ENCODE results near the gene TNFAIP6. TPM values are rescaled to one million over a fixed set of nuclear protein-coding genes. Genes with fewer than 3 reads are reported as not detected.

Gene TNFAIP6
- polyA plus RNA-seq, 1 of the 3 experiments (the other 2 are of a cell fraction) = 0.58 TPM

GRCh38 chr2:151326554-151326953 is 30.8 kb upstream of the TNFAIP6 start:
- POLR2A ChIA-PET = no interaction called here
- Histone ChIP-seq H3K79me2 (ENCODE audit: insufficient read depth) (no peaks in the 10 kb centered on the region), H3K4me3 (ENCODE audit: low read depth in 2 of 2, low read length in 1 of 2) (no peak overlapping the region), H3K4me2 (no peak overlapping the region), H2AFZ (ENCODE audit: low read depth) (no peak overlapping the region), H3K9ac (no peak overlapping the region), H3K27me3 (ENCODE audit: insufficient read depth) (no peaks in the 10 kb centered on the region), H3K36me3 (replicated peaks in 1 of 2; ENCODE audit: control insufficient read depth in 1 of 2, insufficient read depth in 2 of 2, low read length in 1 of 2) (no peaks in the 10 kb centered on the region), H4K20me1 (ENCODE audit: insufficient read depth) (no peaks in the 10 kb centered on the region), H3F3A (replicated peaks; ENCODE audit: insufficient read depth) (peaks cover 13% of the 10 kb centered on the region), H3K4me1 (ENCODE audit: control insufficient read depth in 1 of 2, insufficient read depth in 2 of 2, low read depth in 1 of 2, low read length in 1 of 2) (peaks cover 0 to 8% of the 10 kb centered on the region in 2 experiments; a peak in 1 of 4 replicates), H3K27ac (ENCODE audit: low read depth in 2 of 2, low read length in 1 of 2) (peak overlapping the region in 1 of 2 experiments; percentile 38; a peak in 1 of 4 replicates), H3K9me2 (no peaks in the 10 kb centered on the region), H3K9me3 (0 out of 2 replicates have a peak, but pooled peaks cover 5% of the 10 kb centered on the region)
- 39% methylated on average over 1 of the region's 1 CpG for WGBS (ENCODE audit: low lambda C conversion rate)
- DNase-seq = no peak
- CTCF ChIA-PET = no interaction called here
- TF ChIP-seq RAD21 (IDR thresholded peaks at IDR 0.05; ENCODE audit: low read length) (no peak), NFIC (IDR thresholded peaks at IDR 0.05; ENCODE audit: borderline replicate concordance) (no peak)

GRCh38 chr2:151329998-151330397 is 27.4 kb upstream of the TNFAIP6 start:
- no peaks in the 10 kb centered on the region for H3K79me2 ChIP-seq (ENCODE audit: insufficient read depth)
- H4K20me1 ChIP-seq (ENCODE audit: insufficient read depth) = no peaks in the 10 kb centered on the region
- no peak overlapping the region for H3K4me2 ChIP-seq
- WGBS (ENCODE audit: low lambda C conversion rate) = 18% methylated on average over 1 of the region's 1 CpG
- peaks cover 21% of the 10 kb centered on the region for H3F3A ChIP-seq (replicated peaks; ENCODE audit: insufficient read depth)
- no peaks in the 10 kb centered on the region for H3K27me3 ChIP-seq (ENCODE audit: insufficient read depth)
- POLR2A ChIA-PET = no interaction called here
- peaks cover 7 to 27% of the 10 kb centered on the region in 2 experiments for H3K4me1 ChIP-seq (ENCODE audit: control insufficient read depth in 1 of 2, insufficient read depth in 2 of 2, low read depth in 1 of 2, low read length in 1 of 2)
- 0 out of 2 replicates have a peak, but pooled peaks cover 5% of the 10 kb centered on the region for H3K9me3 ChIP-seq
- H2AFZ ChIP-seq (ENCODE audit: low read depth) = no peak overlapping the region
- no peaks in the 10 kb centered on the region for H3K9me2 ChIP-seq
- H3K9ac ChIP-seq = no peak overlapping the region
- H3K4me3 ChIP-seq (ENCODE audit: low read depth in 2 of 2, low read length in 1 of 2) = no peak overlapping the region
- H3K36me3 ChIP-seq (replicated peaks in 1 of 2; ENCODE audit: control insufficient read depth in 1 of 2, insufficient read depth in 2 of 2, low read length in 1 of 2) = no peaks in the 10 kb centered on the region
- DNase-seq = no peak
- H3K27ac ChIP-seq (ENCODE audit: low read depth in 2 of 2, low read length in 1 of 2) = no peak overlapping the region
- TF ChIP-seq TEAD4 (IDR thresholded peaks at IDR 0.05; ENCODE audit: borderline replicate concordance, insufficient read depth) (no peak), REST (IDR thresholded peaks at IDR 0.05; ENCODE audit: low read depth, low read length) (no peak), FOSL2 (IDR thresholded peaks at IDR 0.05; ENCODE audit: borderline replicate concordance, low read depth) (no peak), POLR2AphosphoS5 (IDR thresholded peaks at IDR 0.05; ENCODE audit: low read depth, low read length) (no peak), EZH2phosphoT487 (IDR thresholded peaks at IDR 0.05; ENCODE audit: borderline replicate concordance, low read depth) (no peak), ZBTB33 (IDR thresholded peaks at IDR 0.05; ENCODE audit: borderline replicate concordance, low read depth) (no peak), TCF12 (IDR thresholded peaks at IDR 0.05) (no peak)
- CTCF ChIA-PET = no interaction called here

All from SK-N-SH (cell line).